HEK293 (cell line): ENCODE results near the gene PLXNA2.
A peak's percentile ranks its signal among the peaks of the same experiment; 100 is the strongest.

Experiments
- CTCF ChIA-PET: fragments of 350-600 bp; formaldehyde crosslinking; extraction: SDS; loops from one replicate; lab custom pipeline; 2021; ENCODE audit warnings: antibody characterized with exemption; lab: Yijun Ruan, JAX
- POLR2A ChIA-PET: fragments of 300-600 bp; formaldehyde crosslinking; extraction: SDS; loops from one replicate; lab custom pipeline; 2020; ENCODE audit warnings: antibody characterized with exemption, inconsistent platforms; lab: Yijun Ruan, JAX
- H3K27ac ChIP-seq: fragments of 200-500 bp; sonication (Bioruptor generic); 2 replicates; pipeline ENCODE4 v1.5.1; 2014; ENCODE audit warnings: low read depth, low read length, control low read depth, inconsistent platforms; ENCODE audit errors: extremely low read depth
- H3K36me3 ChIP-seq, 2 experiments: fragments of 200-500 bp in 1 of 2; sonication (Bioruptor generic) in 1 of 2; 1 replicate in 1 of 2; 2 replicates in 1 of 2; pipeline ENCODE4 v1.5.1; 2014 to 2017; ENCODE audit warnings: inconsistent platforms in 2 of 2, low read length in 2 of 2; ENCODE audit not compliant: control insufficient read depth in 2 of 2, insufficient read depth in 1 of 2
- H3K4me1 ChIP-seq: fragments of 200-500 bp; sonication (Bioruptor generic); 2 replicates; pipeline ENCODE4 v1.5.1; 2014; ENCODE audit warnings: mild to moderate bottlenecking, low read length, inconsistent platforms; ENCODE audit not compliant: control insufficient read depth, insufficient read depth
- H3K4me3 ChIP-seq: 2 replicates; pipeline ENCODE4 v1.5.1; 2011; ENCODE audit warnings: low read depth, mild to moderate bottlenecking, control low read depth, low read length, moderate library complexity
- H3K9me3 ChIP-seq: fragments of 200-500 bp; sonication (Bioruptor generic); 2 replicates; pipeline ENCODE4 v1.5.1; 2014; ENCODE audit warnings: low read depth, low read length, inconsistent platforms; ENCODE audit not compliant: control insufficient read depth, insufficient read depth
- BCL6B ChIP-seq: fragments of 450-650 bp; formaldehyde crosslinking; IDR thresholded peaks from 2 replicates; pipeline ENCODE4 v1.5.1; 2017; ENCODE audit warnings: missing biosample characterization, missing genetic modification characterization
- CTCF ChIP-seq: fragments of 450-650 bp; formaldehyde crosslinking; IDR thresholded peaks from 2 replicates; pipeline ENCODE4 v1.5.1; 2016; ENCODE audit warnings: missing biosample characterization, missing genetic modification characterization
- GLIS1 ChIP-seq: fragments of 450-650 bp; formaldehyde crosslinking; IDR thresholded peaks from 2 replicates; pipeline ENCODE4 v1.5.1; 2016; ENCODE audit warnings: missing biosample characterization, missing genetic modification characterization
- KLF1 ChIP-seq: fragments of 450-650 bp; formaldehyde crosslinking; IDR thresholded peaks from 2 replicates; pipeline ENCODE4 v1.5.1; 2016; ENCODE audit warnings: missing biosample characterization, missing genetic modification characterization
- MZF1 ChIP-seq: fragments of 450-650 bp; formaldehyde crosslinking; IDR thresholded peaks from 2 replicates; pipeline ENCODE4 v1.5.1; 2017; ENCODE audit warnings: missing biosample characterization, missing genetic modification characterization, borderline replicate concordance
- OVOL3 ChIP-seq: fragments of 450-650 bp; formaldehyde crosslinking; IDR thresholded peaks from 2 replicates; pipeline ENCODE4 v1.5.1; 2016; ENCODE audit warnings: missing biosample characterization, missing genetic modification characterization
- TSHZ1 ChIP-seq: fragments of 450-650 bp; formaldehyde crosslinking; IDR thresholded peaks from 2 replicates; pipeline ENCODE4 v1.5.1; 2016; ENCODE audit warnings: missing biosample characterization, missing genetic modification characterization, borderline replicate concordance
- ZNF2 ChIP-seq: fragments of 450-650 bp; formaldehyde crosslinking; IDR thresholded peaks from 2 replicates; pipeline ENCODE4 v1.5.1; 2016; ENCODE audit warnings: missing biosample characterization, missing genetic modification characterization
- ZNF510 ChIP-seq: fragments of 450-650 bp; formaldehyde crosslinking; IDR thresholded peaks from 2 replicates; pipeline ENCODE4 v1.5.1; 2018; ENCODE audit warnings: mild to moderate bottlenecking, missing genetic modification characterization, missing biosample characterization; ENCODE audit not compliant: insufficient replicate concordance
- ZNF518A ChIP-seq: fragments of 450-650 bp; formaldehyde crosslinking; conservative IDR thresholded peaks from 2 replicates; pipeline ENCODE4 v1.5.1; 2016; ENCODE audit warnings: low read depth, missing biosample characterization, missing genetic modification characterization
- ZNF558 ChIP-seq: fragments of 450-650 bp; formaldehyde crosslinking; IDR thresholded peaks from 2 replicates; pipeline ENCODE4 v1.5.1; 2016; ENCODE audit warnings: missing biosample characterization, missing genetic modification characterization
- ZNF571 ChIP-seq: fragments of 450-650 bp; formaldehyde crosslinking; IDR thresholded peaks from 2 replicates; pipeline ENCODE4 v1.5.0; 2017; ENCODE audit warnings: missing biosample characterization, missing genetic modification characterization
- ZNF654 ChIP-seq: fragments of 450-650 bp; formaldehyde crosslinking; IDR thresholded peaks from 2 replicates; pipeline ENCODE4 v1.5.1; 2016; ENCODE audit warnings: low read depth, missing biosample characterization, missing genetic modification characterization
- ZSCAN23 ChIP-seq: fragments of 450-650 bp; formaldehyde crosslinking; IDR thresholded peaks from 2 replicates; pipeline ENCODE4 v1.5.1; 2016; ENCODE audit warnings: missing biosample characterization, missing genetic modification characterization
- ZSCAN30 ChIP-seq: fragments of 450-650 bp; IDR thresholded peaks from 2 replicates; pipeline ENCODE4 v1.5.1; 2018; ENCODE audit warnings: missing biosample characterization, mild to moderate bottlenecking, missing genetic modification characterization, moderate library complexity

Gene PLXNA2

GRCh38 chr1:207997486-207998268 is 246.5 kb downstream of the PLXNA2 start:
- H3K9me3 ChIP-seq = no peaks in the 10 kb centered on the region
- no peaks in the 10 kb centered on the region for H3K4me1 ChIP-seq
- H3K27ac ChIP-seq = no peak overlapping the region
- TF ChIP-seq BCL6B (peak; percentile 44; the same call in 1 of the 2 replicates), ZSCAN30 (tag by site-specific recombination) (no peak), ZNF654 (tag by site-specific recombination) (peak; percentile 57), OVOL3 (tag by site-specific recombination) (no peak), ZNF510 (no peak), ZNF2 (tag by site-specific recombination) (0 out of 2 replicates have a peak, but pooled peaks have one; percentile 21), MZF1 (tag by site-specific recombination) (peak; percentile 42; the same call in 1 of the 2 replicates), TSHZ1 (no peak), ZNF571 (tag by site-specific recombination) (no peak), GLIS1 (tag by site-specific recombination) (peak; percentile 60), ZNF558 (no peak), ZSCAN23 (no peak), ZNF518A (no peak), CTCF (tag by site-specific recombination) (peak; percentile 65), KLF1 (tag by site-specific recombination) (no peak)
- CTCF ChIA-PET = interaction anchor here (0.5 to 2.1 kb wide), 33 partner anchors 9 to 880 kb away, joined by 3 to 37 read pairs (median 4); no protein-coding TSS in a partner anchor
- POLR2A ChIA-PET = interaction anchor here (0.6 kb wide), 1 partner anchor 1081 kb away, joined by 6 read pairs; no protein-coding TSS in a partner anchor
- no peak overlapping the region for H3K4me3 ChIP-seq
- H3K36me3 ChIP-seq = no peaks in the 10 kb centered on the region
